NCI-H1417 treated with DMSO at 0.1 percent for 48 hours (cell line): Measurements from ENCODE around the gene DPYD.

Experiments used
- DNase-seq: peaks from one replicate; lab custom pipeline; 2025; lab: John Stamatoyannopoulos, UW

DPYD gene

DNA sequence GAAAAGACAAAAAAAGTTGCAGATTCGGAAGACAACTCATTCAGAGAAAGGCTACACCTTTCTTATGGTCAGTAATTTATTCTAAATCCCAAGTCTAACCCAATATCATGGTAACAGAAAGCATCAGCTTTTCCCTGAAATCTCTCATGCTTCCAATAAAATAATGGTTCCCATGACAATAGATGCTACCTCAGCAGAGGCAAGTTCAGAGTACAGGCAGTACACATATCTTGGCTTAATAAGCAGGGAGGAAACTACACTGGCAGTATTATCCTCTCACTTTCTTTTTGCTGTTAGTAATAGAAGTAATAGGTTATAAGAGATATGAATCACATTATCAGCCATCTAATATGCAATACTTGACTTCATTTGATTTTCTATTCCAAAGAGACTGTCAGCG is 137.1 kb downstream of the DPYD start:
- DNase-seq = no peak

DNA sequence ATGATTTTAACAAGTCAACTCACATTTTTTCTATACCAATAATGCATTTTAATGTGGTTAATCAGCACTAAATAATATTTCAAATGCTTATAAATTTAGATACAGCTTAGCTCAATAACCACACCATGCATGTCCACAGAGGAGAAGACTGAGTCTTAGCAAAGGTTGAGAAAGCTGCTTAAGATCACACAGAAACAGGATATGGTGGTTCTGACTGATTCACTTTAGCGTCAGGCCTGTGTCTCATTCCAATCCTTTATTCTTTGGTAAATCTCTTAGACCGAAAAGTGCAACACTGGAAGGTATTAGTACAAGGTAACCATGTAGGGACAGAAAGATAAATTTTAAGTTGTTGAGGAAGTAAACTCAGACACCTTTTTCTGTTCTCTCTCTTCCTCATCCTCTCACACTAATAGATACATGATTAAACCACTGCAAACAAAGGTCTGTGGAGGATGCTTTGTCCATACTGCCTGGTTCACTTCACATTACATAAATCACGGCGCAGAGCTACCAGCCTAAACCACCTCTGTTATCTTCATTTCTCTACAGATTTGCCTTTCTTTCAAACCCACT is 139.0 kb downstream of the DPYD start:
- DNase-seq = no peak

DNA sequence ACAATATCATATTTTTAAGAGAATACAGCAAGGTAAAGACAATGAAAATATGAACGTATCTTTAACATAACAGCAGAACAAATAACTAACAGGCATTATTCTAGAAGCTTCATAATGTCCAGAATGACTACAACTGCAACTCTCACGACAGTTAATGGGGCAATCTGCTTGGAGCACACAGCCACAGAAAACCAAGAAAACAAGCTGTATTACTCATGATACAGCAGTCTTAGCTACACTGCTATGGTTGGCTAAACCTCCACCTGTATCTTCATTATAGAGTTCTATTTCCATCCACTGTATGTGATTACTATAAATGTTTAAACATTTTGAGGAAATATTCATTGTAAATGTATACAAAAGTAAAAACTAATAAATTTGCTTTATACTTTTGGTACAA is 139.9 kb downstream of the DPYD start:
- DNase-seq = no peak

DNA sequence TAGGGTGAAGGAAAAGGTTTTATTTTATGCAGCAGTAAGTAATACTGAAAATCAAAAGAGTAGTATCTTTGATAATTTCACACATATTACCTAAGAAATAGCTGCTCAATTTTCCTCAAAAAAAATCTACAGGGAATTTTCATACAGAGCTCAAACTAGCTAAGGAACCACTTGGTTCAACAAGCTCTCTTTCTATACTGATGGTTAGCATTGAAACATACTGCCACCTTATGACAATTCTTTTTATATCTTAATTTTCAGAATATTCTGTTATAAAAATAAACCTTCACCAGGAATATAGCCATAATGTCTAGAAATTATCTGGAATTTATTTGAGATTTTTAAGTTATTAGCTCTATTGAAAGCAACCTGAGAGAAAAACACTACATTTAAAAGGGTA is 142.1 kb downstream of the DPYD start:
- no peak for DNase-seq

DNA sequence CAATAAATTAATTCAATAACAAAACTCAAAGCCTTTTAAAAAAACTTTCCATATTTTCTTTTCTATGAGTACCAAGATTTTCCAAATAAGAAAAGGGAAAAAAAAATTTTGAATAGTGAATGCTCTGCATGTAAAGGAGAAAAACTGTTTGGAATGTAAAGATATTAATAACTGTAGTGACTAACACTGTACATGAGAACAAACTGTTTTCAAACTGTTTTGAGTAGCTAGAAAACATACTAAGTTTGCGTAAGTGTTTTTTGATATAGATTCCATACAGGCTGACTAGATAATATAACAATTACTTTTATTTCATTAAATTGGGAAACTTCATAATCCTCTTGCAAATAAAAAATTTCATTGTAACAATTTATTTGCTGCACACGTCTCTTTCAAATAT is 150.5 kb downstream of the DPYD start:
- DNase-seq = no peak

DNA sequence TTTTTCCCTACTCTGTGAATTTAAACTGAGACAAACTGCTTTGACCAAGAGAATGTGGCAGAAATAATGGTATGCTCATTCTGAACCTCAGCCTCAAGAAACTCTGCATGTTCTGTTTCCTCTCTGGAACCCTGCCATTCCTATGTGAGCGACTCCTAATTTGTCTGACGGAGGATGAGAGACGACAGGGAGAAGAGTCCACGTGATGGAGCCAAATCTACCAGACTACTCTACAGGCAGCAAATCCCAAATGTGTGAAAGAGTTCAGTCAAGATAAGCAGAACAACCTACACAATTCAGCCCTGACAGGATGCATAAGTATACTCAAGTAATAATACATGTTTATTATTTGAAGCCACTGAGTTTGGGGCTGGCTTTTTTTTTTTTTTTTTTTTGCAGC is 153.5 kb downstream of the DPYD start:
- DNase-seq = no peak

DNA sequence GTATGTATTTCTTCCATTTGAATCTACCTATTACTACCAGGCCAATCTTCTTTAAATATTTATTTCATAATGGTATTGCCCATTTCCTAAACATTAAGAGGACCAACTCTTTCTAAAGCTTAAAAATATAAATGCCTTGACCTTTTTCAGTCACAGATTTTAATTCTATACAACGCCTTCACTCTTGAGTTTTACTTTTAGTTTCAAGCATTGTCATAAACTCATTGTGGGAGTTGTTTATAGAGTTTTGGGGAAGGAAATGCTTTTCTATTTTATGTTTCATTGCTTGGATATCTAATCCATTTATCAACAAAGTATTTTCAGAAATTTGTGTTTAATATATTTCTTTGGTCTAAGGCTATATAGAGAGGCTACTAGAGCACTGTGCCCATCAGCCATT is 155.8 kb downstream of the DPYD start:
- no peak for DNase-seq

DNA sequence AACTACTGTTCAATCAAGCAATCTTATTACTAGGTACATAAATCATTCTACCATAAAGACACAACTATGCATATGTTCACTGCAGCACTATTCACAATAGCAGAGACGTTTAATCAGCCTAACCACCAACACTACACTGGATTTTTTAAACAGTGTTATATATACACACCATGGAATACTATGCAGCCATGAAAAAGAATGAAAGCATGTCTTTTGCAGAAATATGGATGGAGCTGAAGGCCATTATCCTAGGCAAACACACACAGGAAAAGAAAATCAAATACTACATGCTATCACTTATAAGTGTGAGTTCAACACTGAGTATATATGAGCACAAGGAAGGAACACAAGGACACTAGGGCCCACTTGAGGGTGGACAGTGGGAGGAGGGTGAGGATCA is 159.2 kb downstream of the DPYD start:
- DNase-seq = no peak

DNA sequence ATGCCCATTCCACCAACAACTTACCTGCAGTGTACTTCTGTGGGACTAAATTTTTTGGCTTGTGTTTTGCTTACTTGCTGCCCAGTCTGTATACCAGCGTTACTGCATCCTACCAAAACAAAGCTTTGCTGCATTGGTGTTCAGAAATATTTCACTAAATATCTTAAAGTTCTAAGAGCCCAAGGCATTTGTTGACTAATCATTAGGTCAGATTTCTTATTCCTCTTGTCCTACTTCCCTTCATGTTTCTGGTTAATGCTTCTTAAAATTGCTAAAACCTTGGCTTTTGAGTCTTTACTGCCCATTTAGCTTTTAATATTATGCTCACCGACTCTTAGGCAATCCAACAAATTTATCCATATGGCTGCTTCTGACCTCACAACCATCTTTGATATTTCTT is 161.8 kb downstream of the DPYD start:
- no peak for DNase-seq

DNA sequence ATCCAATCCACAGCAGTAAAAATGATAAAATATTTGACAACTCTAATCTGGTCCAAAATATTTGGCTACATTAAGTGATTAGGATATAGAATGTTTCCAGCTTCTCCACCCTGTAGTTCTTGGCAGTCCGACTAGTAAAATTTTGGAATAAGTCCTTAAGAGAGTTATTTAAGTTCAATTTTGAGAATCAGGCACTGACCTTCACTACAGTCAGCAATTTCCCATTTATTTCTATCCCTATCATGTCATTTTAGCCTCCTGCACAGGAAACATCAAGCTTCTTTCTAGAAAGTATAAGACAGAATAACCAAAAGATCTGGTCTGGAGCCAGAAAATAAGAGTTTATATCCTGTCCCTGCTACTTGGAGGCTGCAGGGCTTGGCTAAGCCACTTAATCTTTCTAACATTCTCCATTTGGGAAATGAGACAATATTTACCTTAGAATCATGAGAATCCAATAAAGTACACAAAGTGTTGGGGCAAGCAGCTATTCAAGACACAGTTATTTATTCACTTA is 162.2 kb downstream of the DPYD start:
- no peak for DNase-seq

DNA sequence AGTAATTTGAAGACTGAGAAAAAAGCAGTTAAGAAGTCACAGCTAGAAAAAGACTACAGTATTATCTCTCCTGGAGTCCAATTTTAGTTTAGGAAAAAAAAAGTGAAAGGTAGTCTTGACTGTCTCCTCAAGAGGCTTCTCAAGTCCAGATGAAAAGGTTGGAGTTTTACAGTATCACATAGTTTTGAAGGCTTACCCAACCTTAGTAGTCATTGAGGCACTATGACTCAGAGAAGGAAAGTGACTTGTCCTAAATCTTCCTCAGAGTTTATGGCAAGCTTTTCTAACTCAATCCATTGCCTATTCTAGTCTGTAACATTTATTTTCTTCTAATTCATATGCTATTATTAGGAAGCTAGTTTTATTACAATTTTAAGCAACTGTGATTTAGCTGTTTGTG is 174.9 kb downstream of the DPYD start:
- DNase-seq = no peak

DNA sequence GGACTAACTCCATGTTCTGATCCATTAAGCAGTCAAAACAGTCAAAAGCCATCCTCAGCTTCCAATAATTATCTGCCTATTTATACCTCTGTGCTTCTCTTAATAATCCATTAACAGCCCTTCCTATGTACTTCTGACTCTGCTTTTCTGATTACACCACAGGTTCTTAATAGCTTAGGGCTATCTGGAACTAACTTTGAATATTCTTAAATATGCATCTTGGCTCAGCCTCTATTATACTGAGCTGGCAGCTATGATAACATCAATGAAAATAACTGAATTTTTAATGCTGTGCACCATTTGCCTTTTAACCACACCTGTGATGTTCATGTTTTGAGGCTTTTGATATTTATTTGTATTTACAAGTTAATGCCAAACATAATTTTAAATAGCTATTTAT is 175.9 kb downstream of the DPYD start:
- no peak for DNase-seq

DNA sequence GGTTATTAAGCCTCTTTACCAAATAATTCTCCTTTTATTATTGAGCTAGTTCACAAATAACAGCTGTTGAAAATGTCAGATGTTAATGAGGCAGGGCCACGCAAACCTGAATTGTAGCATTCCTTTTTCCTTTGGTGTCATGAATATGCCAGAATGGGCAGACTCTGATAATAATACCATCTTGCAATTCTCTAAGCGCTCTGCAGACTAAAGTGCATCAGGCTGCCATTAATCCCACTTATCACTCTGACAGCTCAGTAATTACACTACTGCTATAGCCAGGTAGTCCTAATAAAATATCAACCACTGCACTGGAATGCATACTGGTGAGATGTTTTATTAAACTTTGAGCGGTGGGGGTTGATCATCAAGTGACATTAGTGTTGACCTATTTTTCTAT is 177.7 kb downstream of the DPYD start:
- peak; percentile 79 for DNase-seq

DNA sequence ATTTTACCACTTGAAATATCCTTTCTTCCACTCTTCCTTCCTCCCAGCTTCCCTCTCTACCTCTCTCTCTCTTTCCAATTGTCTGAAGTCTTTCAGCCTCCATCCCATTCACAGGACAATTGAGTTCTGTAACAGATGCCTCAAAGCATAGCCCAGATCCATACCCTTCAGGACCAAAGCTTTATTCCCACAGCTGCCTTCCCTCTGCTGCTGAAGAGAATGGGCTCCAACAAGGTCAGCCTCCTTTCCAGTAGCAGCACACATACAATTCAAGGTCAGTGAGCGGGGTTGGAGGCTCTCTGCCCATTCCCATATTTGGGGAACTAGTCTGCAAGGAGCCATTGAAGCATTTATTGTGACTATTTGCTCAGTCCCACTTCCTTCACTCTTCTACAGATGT is 179.9 kb downstream of the DPYD start:
- no peak for DNase-seq

DNA sequence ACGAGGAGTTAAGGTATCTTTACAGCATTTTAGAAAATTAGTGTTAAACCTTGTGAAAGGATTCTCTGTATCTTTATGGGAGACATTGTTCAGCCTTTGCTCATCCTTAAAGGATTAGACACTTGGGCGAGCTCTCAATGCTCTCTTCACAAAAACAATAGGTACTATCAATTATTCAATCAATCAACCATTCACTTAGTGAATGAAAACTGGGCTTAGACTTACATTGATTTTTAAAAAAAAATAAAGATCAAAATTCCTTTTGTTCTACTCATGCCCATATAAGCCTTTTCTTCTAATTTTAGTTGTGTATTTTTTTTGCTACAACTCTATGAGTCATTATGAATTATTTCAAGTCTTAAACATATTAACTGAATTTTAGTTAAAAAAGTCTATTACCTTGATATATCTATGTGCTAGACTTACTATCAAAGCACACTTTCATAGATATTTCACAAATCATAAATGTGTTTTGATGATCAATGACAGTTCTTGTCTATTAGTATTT is 181.2 kb downstream of the DPYD start:
- DNase-seq = no peak

DNA sequence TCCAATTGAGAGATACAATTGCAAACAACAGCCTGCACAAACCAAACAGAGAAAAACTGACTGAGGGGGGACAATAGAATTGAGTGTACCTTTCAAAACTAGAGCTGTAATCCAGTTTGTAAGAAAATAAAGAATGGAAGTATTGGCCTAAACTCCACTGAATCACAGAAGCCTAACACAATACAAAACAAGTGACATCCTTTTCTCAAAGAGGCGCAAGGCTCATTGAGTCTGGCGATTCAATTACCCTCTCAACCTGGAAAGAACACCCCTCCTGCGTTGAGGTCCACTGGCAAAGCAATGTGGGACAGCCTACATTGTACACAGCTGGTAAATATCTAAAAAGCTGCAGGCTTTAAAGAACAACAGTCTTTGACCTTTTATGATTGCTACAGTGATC is 182.6 kb downstream of the DPYD start:
- no peak for DNase-seq

DNA sequence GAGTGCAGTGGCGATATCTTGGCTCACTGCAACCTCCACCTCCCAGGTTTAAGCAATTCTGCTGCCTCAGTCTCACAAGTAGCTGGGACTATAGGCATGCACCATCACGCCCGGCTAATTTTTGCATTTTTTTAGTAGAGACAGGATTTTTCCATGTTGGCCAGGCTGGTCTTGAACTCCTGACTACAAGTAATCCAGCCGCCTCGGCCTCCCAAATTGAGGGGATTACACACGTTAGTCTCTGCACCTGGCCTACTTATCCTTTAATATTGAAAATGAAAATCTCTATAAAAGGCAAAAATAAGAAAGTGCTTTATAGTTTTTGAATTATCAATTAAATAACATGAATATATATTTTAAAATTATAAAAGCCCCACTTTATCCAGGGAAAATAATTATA is 190.6 kb downstream of the DPYD start:
- no peak for DNase-seq

DNA sequence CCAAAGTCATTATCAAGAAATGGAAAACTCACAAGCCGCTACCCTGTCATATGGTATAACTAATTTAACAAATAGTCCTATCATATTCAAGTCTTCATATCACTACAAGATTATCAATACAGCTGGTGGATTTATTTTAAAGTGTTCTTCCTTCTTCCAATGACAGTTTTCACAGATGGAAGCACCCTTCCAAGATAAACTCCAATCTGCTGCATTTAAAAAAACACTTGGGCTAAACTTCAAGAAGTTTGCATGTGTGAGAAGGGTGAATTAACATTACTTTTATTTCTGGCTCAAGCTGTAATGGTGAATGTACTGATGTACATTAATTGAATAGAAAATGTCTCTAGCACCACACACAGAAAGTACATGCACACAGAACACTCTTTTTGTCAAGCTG is 192.4 kb downstream of the DPYD start:
- DNase-seq = no peak

DNA sequence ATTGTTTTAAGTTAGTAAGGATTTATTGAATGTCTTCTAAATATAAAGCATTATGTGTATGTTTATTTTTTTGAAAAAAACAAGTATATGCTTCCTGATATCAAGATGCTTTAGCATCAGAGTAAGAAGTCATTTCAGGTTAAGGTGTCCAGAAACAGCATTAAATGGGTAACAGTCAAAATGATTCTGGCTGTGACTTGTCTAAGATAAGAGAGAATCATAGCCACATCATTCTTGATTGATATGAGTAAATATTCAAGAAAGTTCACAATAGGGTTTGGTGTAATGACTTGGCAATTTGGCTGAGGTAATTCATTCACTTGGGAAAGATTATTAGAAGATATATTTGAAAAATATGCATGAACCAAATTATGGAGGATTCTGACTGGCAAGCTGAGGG is 193.8 kb downstream of the DPYD start:
- DNase-seq = no peak

DNA sequence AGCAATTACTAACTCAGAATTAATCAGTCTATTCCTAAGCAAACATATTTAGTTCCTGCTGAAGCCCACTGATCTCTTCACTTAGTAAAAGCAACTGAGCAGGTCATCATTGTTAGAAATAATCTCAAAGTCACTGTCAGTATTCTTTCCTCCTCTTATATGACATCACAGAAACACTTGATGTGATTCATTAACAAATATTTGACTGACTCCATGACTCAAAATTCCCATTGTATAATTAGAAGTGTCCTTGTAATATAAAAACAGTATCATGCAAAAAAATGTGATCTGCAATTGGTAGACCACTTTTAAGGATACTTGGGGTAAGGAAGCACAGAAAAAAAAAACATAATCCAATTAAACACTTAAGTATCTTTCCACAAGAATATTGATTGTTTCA is 194.4 kb downstream of the DPYD start:
- no peak for DNase-seq

DNA sequence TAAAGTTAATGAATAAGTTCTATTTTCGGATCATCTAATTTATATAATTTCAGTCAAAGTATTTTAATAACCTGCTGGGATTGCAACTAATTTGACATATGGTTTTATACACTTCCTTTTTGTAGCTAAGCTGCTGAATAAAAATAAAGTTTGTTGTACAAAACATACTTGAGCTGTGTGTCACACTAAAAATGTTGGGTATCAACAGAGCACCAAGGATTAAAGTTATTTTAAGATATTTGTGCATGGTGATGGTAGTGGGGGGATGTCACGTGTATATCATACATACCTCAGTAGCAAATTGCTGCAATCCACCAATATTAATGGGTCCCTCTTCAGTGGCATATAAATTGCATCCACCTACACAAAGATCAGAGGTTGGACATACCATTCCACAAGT is 199.6 kb downstream of the DPYD start:
- DNase-seq = no peak

DNA sequence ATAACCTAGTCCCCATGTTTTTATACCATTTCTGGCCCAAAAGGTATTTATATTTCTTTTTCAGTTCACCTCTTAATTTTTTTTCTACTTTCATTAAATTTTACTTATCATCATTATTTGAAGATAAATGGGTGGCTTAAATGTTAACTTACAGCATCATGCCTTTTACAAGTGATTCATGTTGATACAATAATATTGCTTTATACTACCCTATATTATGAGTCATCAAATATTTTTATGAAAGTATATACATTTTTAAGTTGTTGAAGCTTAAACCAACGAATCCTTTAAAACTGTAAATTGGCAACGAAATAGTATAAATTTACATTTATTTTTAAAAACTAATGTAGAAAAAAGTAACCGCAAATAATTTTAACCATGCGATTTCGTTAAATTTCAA is 207.9 kb downstream of the DPYD start:
- DNase-seq = no peak

DNA sequence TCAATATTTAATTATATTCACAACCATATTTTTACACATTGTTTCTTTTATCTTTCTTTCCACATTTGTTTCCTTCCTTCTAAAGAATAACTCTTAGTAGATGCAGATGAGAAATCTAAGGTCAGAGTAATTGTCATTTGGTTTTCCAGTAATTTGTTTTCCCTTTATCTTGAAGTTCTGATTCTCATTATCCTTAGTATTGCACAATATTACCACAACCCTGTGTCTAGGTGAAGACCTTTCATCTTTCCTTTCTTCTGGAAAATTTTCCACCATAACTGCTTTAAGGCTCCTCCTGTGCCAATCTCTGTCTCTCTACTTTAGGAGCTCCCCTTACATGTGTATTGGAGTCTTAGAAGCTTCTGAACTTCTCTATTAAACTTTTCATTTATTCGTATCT is 209.0 kb downstream of the DPYD start:
- no peak for DNase-seq

DNA sequence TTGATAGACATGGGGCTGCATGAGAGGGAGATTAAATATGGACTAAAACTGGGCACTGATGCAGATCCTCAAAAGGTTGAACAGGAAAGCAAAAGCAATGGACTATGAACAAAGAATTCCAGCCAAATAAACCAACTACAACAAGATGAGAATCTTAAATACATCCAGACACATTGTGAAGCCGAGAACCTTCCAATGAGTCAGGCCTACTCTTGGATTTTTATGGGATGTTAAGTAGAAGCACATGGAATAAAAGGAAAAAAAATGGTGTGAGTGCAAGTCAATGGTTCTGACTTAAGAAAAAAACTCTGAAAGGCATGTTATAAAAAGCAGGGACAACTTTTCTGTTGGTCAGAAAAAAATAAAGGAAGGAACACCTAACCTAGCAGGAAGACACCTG is 227.2 kb downstream of the DPYD start:
- DNase-seq = no peak

DNA sequence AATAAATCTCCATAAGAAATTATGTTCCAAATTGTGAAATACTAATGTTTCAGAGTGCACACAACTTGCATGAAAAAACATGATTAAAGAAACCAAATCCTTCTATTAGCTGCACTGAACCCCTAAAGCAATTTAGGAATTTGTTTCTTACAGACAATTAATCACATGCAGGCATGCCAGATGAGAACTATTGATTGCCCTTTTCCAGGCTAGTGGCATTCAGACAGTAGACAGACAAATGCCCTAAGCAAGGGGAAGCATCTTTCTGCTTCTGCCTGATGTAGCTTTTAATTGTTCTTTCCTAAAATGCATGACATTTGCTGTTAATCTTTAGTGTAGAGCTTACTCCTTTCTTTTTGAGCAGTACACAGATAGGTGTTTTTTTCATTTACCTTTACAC is 229.5 kb downstream of the DPYD start:
- DNase-seq = no peak
